ENCODE measurements around the gene ANKRD11.

Gene ANKRD11

DNA sequence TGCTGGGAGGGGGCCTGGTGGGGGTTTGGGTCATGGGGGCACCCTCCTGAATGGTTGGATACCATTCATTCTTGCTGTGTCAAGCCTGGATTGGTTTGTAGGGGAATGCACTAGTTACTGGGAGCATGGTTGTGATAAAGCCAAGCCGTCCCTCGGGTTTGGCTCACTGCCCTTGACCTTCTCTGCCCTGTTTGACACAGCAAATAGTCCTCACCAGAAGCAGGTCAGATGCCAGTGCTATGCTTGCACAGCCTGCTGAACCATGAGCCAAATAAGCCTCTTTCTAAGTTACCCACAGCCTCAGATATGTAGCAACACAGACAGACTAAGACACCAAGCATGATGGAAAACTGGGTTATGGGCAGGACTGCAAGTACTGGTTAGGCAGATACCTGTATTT, 258.3 kb downstream of the ANKRD11 start:
- no peak for DNase-seq (ENCODE audit: low read depth)

DNA sequence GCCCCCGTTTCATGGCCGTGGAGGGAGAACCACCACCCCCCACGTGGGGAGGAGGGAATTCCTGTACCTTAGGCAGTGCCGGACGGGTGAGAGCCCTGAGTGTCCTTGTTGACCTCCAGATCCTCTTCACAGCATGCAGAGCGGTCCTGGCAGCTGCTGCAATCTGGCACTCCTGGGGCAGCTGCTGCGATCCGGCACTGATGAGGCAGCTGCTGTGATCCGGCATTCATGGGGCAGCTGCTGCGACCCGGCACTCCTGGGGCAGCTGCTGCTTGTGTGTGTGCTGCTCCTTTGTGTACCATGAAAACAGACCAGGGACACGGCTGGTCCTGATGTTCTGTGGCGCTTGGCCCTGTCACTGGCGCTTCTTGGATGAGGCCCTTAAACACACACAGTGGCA, 260.1 kb downstream of the ANKRD11 start:
- DNase-seq (ENCODE audit: low read depth) = no peak

DNA sequence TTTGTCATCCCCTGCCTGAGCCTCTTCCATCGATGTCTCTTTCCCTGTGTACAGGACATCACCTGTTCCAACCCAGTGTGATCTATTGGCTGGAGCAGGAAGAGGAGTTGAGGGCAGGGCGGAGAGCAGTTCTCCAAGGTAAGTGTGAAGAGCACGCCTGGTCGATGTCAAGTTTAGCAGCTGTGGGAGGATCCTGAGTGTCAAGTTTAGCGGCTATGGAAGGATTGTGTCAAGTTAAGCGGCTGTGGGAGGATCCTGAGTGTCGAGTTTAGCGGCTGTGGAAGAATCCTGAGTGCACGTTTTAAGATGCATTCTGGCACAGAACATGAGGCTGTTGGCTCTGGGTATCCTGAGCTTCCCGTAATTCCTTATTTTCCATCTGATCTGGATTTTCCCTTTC, 265.7 kb downstream of the ANKRD11 start:
- DNase-seq (ENCODE audit: low read depth) = no peak

DNA sequence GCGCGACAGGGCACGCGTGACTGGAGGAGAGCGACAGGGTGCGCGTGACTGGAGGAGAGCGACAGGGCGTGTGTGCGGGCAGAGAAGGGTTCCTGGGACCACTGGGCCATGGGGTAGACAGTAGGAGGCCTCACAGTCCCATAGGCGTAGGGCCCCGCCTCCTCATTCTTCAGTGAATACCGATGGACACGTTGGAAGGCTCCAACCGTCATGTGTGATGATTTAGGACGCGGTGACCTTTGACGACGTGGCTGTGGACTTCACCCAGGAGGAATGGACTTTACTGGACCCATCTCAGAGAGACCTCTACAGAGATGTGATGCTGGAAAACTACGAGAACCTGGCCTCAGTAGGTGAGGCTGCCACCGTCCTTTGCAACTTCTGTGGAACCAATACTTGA, 267.4 kb downstream of the ANKRD11 start:
- no peak for DNase-seq (ENCODE audit: low read depth)

DNA sequence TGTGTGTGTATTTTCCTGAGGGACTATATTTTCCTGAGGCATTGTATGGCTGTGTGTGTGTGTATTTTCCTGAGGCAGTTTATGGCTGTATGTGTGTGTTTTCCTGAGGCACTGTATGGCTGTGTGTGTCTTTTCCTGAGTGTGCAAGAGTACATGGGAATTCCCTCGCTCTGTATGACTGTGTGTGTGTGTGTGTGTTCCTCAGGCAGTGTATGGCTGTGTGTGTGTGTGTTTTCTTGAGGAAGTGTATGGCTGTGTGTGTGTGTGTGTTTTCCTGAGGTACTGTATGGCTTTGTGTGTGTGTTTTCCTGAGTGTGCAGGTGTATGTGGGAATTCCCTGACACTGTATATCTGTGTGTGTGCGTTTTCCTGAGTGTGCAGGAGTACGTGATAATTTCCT, 268.8 kb downstream of the ANKRD11 start:
- DNase-seq (ENCODE audit: low read depth) = no peak

DNA sequence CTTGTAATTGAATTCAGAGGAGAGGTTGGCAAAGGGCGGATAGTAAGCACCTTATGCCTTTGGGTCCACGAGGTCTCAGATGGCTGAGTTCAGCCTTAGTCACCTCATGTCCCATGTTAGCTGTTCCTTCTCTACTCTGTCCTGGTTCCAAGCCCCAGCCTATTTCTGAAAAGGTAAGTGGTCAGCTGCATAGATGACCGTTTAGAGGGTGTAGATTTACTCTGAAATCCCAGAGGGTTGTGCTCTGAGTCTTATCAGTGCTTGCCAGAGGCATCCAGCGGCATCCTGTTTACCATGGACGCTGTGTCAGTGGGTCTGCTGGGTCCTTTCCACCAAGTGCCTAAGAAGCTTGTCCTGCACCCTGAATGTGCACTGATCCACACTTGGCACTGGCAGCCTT, 271.0 kb downstream of the ANKRD11 start:
- DNase-seq (ENCODE audit: low read depth) = no peak
